Measurements from ENCODE around the gene COX20. TPM values are rescaled to one million over a fixed set of nuclear protein-coding genes. Genes with fewer than 3 reads are reported as not detected.

The COX20 gene
- total and polyA plus RNA-seq, 2 of the 13 experiments (the other 11 are each of a cell fraction or from before 2014, with no cell fraction given), result 34.4 to 95.8 TPM

DNA sequence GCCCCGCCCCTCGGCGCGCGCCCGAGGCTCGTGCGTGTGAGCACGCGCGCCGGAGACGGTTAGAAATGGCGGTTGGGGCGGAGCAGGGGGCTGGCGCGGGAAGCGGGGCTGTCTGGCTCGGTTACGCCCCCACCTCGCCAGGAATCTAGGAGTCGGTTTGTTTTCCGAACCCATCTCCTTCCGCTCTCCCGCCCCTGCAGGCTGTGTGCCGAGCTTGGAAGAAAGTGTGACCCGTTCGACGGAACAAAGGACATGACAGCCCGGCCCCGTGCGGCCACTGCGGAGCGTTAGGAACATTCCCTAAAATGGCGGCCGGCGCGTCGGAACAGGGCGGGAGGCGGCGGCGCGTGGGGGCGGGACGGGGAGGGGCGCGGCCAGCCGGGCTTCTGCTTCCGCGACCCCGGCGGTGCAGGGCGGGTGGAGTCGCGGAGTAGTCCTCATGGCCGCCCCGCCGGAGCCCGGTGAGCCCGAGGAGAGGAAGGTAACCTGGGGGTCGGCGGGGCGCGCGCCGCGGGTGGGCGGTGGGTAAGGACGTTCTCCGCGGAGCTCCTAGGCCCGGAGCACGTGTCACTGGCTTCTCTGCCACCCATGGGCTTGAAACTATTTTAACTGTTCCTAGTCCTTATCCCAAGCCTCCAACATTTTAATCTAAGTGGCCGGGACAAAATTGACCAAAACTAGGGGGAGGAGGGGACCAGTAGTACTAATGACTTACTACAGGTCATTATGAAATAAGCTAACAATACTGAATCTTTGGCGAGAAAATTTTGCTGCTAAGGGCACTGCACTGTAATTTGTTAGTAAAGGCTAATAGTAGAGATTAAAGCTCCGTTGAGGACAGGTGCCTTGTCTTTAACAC is at the start of gene COX20 (continued):
- TF ChIP-seq CEBPB (IDR thresholded peaks at IDR 0.05; ENCODE audit: borderline replicate concordance, low read depth, low read length) (no peak), ZBTB14 (CRISPR knock-in tag; IDR thresholded peaks at IDR 0.05) (peak; percentile 97), ZNF446 (CRISPR knock-in tag; IDR thresholded peaks at IDR 0.05) (no peak), HBP1 (CRISPR knock-in tag; IDR thresholded peaks at IDR 0.05; ENCODE audit: low read depth) (no peak), RBM22 (optimal IDR thresholded peaks at IDR 0.05; ENCODE audit: low read length) (no peak), CHCHD3 (CRISPR knock-in tag; IDR thresholded peaks at IDR 0.05) (no peak; the same call in 1 of the 2 replicates), ZNF557 (CRISPR knock-in tag; IDR thresholded peaks at IDR 0.05) (no peak), MLLT10 (CRISPR knock-in tag; IDR thresholded peaks at IDR 0.05) (no peak), NR3C1 (CRISPR knock-in tag; IDR thresholded peaks at IDR 0.05) (no peak), ZNF782 (CRISPR knock-in tag; IDR thresholded peaks at IDR 0.05; ENCODE audit: borderline replicate concordance) (no peak), ZNF430 (CRISPR knock-in tag; IDR thresholded peaks at IDR 0.05) (peak; percentile 58; the same call in 1 of the 2 replicates), ZNF367 (CRISPR knock-in tag; IDR thresholded peaks at IDR 0.05; ENCODE audit: borderline replicate concordance) (no peak), FOXO1 (CRISPR knock-in tag; IDR thresholded peaks at IDR 0.05) (peak; percentile 48; the same call in 1 of the 2 replicates), TCF12 (IDR thresholded peaks at IDR 0.05) (no peak), TCF12 (CRISPR knock-in tag; IDR thresholded peaks at IDR 0.05) (no peak), ZNF7 (CRISPR knock-in tag; IDR thresholded peaks at IDR 0.05) (no peak), ZNF879 (CRISPR knock-in tag; IDR thresholded peaks at IDR 0.05) (no peak)
- TF ChIP-seq, protein P1, sequence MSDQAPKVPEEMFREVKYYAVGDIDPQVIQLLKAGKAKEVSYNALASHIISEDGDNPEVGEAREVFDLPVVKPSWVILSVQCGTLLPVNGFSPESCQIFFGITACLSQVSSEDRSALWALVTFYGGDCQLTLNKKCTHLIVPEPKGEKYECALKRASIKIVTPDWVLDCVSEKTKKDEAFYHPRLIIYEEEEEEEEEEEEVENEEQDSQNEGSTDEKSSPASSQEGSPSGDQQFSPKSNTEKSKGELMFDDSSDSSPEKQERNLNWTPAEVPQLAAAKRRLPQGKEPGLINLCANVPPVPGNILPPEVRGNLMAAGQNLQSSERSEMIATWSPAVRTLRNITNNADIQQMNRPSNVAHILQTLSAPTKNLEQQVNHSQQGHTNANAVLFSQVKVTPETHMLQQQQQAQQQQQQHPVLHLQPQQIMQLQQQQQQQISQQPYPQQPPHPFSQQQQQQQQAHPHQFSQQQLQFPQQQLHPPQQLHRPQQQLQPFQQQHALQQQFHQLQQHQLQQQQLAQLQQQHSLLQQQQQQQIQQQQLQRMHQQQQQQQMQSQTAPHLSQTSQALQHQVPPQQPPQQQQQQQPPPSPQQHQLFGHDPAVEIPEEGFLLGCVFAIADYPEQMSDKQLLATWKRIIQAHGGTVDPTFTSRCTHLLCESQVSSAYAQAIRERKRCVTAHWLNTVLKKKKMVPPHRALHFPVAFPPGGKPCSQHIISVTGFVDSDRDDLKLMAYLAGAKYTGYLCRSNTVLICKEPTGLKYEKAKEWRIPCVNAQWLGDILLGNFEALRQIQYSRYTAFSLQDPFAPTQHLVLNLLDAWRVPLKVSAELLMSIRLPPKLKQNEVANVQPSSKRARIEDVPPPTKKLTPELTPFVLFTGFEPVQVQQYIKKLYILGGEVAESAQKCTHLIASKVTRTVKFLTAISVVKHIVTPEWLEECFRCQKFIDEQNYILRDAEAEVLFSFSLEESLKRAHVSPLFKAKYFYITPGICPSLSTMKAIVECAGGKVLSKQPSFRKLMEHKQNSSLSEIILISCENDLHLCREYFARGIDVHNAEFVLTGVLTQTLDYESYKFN (CRISPR knock-in tag; conservative IDR thresholded peaks at IDR 0.05), result no peak
- TF ChIP-seq, protein P2, sequence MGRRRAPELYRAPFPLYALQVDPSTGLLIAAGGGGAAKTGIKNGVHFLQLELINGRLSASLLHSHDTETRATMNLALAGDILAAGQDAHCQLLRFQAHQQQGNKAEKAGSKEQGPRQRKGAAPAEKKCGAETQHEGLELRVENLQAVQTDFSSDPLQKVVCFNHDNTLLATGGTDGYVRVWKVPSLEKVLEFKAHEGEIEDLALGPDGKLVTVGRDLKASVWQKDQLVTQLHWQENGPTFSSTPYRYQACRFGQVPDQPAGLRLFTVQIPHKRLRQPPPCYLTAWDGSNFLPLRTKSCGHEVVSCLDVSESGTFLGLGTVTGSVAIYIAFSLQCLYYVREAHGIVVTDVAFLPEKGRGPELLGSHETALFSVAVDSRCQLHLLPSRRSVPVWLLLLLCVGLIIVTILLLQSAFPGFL (CRISPR knock-in tag; IDR thresholded peaks at IDR 0.05), result no peak
- TF ChIP-seq, protein P3, sequence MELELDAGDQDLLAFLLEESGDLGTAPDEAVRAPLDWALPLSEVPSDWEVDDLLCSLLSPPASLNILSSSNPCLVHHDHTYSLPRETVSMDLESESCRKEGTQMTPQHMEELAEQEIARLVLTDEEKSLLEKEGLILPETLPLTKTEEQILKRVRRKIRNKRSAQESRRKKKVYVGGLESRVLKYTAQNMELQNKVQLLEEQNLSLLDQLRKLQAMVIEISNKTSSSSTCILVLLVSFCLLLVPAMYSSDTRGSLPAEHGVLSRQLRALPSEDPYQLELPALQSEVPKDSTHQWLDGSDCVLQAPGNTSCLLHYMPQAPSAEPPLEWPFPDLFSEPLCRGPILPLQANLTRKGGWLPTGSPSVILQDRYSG (CRISPR knock-in tag; IDR thresholded peaks at IDR 0.05), result no peak
- TF ChIP-seq, protein P4, sequence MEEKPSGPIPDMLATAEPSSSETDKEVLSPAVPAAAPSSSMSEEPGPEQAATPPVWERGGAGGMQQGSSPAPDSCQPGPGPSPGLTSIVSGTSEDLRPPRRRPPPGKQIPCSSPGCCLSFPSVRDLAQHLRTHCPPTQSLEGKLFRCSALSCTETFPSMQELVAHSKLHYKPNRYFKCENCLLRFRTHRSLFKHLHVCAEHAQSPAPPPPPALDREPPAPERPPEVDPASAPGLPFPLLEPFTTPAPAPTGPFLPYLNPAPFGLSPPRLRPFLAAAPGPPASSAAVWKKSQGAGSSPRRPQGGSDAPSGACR (CRISPR knock-in tag; IDR thresholded peaks at IDR 0.05), result no peak; the same call in none of the 2 replicates

Measured in HepG2 (cell line).